ENCODE results near the gene TUFT1. TPM values are rescaled to one million over a fixed set of nuclear protein-coding genes. Genes with fewer than 3 reads are reported as not detected.

TUFT1 gene
- total RNA-seq, 4 donors from 2014 or later: 18.1 to 41.8 (median 32.8) TPM

DNA sequence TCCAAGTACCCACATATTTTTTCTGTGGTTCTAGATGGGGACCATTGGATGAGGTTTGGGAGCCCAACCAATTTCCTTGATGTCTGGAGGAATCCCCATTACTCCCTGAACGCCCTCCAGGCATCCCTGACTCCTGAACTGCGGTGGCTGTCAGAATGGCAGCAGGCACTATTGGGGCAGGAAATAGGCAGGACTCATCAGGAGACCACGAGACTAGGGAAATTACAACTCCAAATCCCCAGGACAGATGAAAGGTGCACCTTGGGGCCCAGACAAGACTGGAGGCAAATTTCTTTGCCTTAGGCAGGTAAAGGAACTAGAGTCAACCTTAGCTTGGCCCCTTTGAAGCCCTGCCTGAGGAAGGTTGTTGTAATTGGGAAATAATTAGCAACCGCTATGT is 27.8 kb upstream of the TUFT1 start:
- Histone ChIP-seq H3K4me3 (peak overlapping the region; percentile 50 to 73 (median 62)), H3K27ac (peak overlapping the region; percentile 70 to 83 (median 74)), H3K4me1 (peaks cover 16 to 50% (median 20%) of the 10 kb centered on the region in 3 donors), H3K36me3 (no peaks in the 10 kb centered on the region), H3K27me3 (peaks cover 0 to 6% (median 0%) of the 10 kb centered on the region in 4 donors), H3K9me3 (no peaks in the 10 kb centered on the region)
- no peak for TF ChIP-seq POLR2A (IDR thresholded peaks at IDR 0.05)
- no peak for TF ChIP-seq CTCF (IDR thresholded peaks at IDR 0.05)
- WGBS, 2 donors: 39 to 49% methylated on average over 2 to 3 of the region's 4 CpGs
- intact Hi-C loops (cut with DNase I): no loop called here
- DNase-seq: no peak

- Histone ChIP-seq H3K27me3 (peaks cover 0 to 6% (median 0%) of the 10 kb centered on the region in 4 donors), H3K9me3 (no peaks in the 10 kb centered on the region), H3K36me3 (no peaks in the 10 kb centered on the region), H3K4me1 (peaks cover 16 to 50% (median 20%) of the 10 kb centered on the region in 3 donors), H3K27ac (peak overlapping the region; percentile 70 to 83 (median 74)), H3K4me3 (peak overlapping the region in 3 of 4 donors; percentile 55 to 73 (median 68))
- intact Hi-C loops (cut with DNase I): no loop called here
- TF ChIP-seq POLR2A (IDR thresholded peaks at IDR 0.05) (no peak), CTCF (IDR thresholded peaks at IDR 0.05) (no peak)
- DNase-seq: no peak
- 36 to 38% methylated on average over 6 to 8 of the region's 8 CpGs for WGBS, 2 donors
Measured at GRCh38 chr1:151512801-151513625, 27.1 kb upstream of the TUFT1 start.

DNA sequence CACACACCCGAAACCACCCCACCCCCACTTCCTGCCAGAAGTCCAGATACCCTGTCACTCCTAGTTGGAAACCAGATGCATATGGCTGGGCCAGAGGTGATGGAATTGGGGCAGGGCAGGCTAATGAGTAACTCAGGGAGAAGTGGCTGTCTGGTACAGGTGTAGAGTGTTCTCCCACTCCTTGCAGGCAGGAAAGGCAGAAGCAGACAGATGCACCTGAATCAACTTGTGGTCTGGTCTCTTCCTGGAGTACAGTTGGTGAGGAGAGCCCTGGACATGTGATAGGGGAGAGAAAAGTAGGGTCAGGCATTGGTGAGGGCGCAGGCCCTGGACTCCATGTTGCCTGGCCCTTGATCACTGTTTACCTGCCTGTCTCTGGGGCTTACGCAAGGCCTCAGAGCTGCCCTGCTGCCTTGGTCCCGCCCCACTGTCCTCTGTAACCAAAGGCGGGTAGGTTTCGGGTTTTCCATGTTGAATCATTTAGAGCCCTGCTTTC is 26.4 kb upstream of the TUFT1 start:
- intact Hi-C loops (cut with DNase I): no loop called here
- Histone ChIP-seq H3K9me3 (no peaks in the 10 kb centered on the region), H3K36me3 (peaks cover 0 to 4% (median 0%) of the 10 kb centered on the region in 3 donors), H3K27me3 (peaks cover 0 to 6% (median 0%) of the 10 kb centered on the region in 4 donors), H3K4me3 (peak overlapping the region in 1 of 4 donors; percentile 68), H3K27ac (peak overlapping the region; percentile 70 to 83 (median 74)), H3K4me1 (peaks cover 16 to 50% (median 20%) of the 10 kb centered on the region in 3 donors)
- DNase-seq: no peak
- WGBS, 2 donors: 55 to 71% methylated on average over 6 of the region's 6 CpGs
- TF ChIP-seq CTCF (IDR thresholded peaks at IDR 0.05) (no peak), POLR2A (IDR thresholded peaks at IDR 0.05) (no peak)

- TF ChIP-seq POLR2A (IDR thresholded peaks at IDR 0.05) (no peak), CTCF (IDR thresholded peaks at IDR 0.05) (no peak)
- no peaks in the 10 kb centered on the region for H3K9me3 ChIP-seq
- no peak overlapping the region for H3K4me3 ChIP-seq
- intact Hi-C loops (cut with DNase I): no loop called here
- H3K36me3 ChIP-seq: peaks cover 0 to 11% (median 0%) of the 10 kb centered on the region in 3 donors
- 85 to 90% methylated on average over 4 of the region's 4 CpGs for WGBS, 2 donors
- H3K4me1 ChIP-seq: peaks cover 16 to 47% (median 20%) of the 10 kb centered on the region in 3 donors
- peak overlapping the region; percentile 70 to 83 (median 74) for H3K27ac ChIP-seq
- no peak for DNase-seq
- H3K27me3 ChIP-seq: peaks cover 0 to 6% (median 0%) of the 10 kb centered on the region in 4 donors
Measured at GRCh38 chr1:151514366-151514765, 25.7 kb upstream of the TUFT1 start.

- H3K4me3 ChIP-seq: no peak overlapping the region
- TF ChIP-seq CTCF (IDR thresholded peaks at IDR 0.05) (no peak), POLR2A (IDR thresholded peaks at IDR 0.05) (no peak)
- no peak overlapping the region for H3K27ac ChIP-seq
- H3K4me1 ChIP-seq: peaks cover 16 to 41% (median 17%) of the 10 kb centered on the region in 3 donors
- intact Hi-C loops (cut with DNase I): no loop called here
- peaks cover 0 to 18% (median 0%) of the 10 kb centered on the region in 3 donors for H3K36me3 ChIP-seq
- 96 to 97% methylated on average over 4 of the region's 4 CpGs for WGBS, 2 donors
- no peak for DNase-seq
- H3K9me3 ChIP-seq: no peaks in the 10 kb centered on the region
- peaks cover 0 to 6% (median 0%) of the 10 kb centered on the region in 4 donors for H3K27me3 ChIP-seq
Measured at GRCh38 chr1:151515265-151515664, 24.8 kb upstream of the TUFT1 start.
